Gastrocnemius medialis (tissue), 4 donors: ENCODE measurements around the gene NUP50. TPM values are rescaled to one million over a fixed set of nuclear protein-coding genes. Genes with fewer than 3 reads are reported as not detected.

Experiments
- ATAC-seq, 2 donors: fragments of 150-250 bp; one replicate each; pipeline ENCODE4 v1.9.1; 2016
- DNase-seq, 2 donors: peaks; one replicate each; pipeline ENCODE4 v3.0.0-alpha.2; 2019
- H3K27ac ChIP-seq, 4 donors: fragments of 200-600 bp; sonication (generic); 1 replicate in 1 of 4; 2 replicates in 3 of 4; pipeline ENCODE4 v1.5.1; 2016 to 2018; ENCODE audit warnings: mild to moderate bottlenecking in 2 of 4, moderate library complexity in 1 of 4
- H3K27me3 ChIP-seq, 3 donors: fragments of 200-600 bp; sonication (generic) in 2 of 3; 1 replicate in 1 of 3; 2 replicates in 2 of 3; pipeline versions ENCODE4 v1.5.1 to v1.6.0; 2016 to 2019; ENCODE audit warnings: mild to moderate bottlenecking in 1 of 3, moderate library complexity in 1 of 3
- H3K36me3 ChIP-seq, 2 donors: fragments of 200-600 bp; sonication (generic) in 1 of 2; one replicate each; pipeline ENCODE4 v1.5.1; 2017 to 2018
- H3K4me1 ChIP-seq, 2 donors: fragments of 200-600 bp; sonication (generic) in 1 of 2; one replicate each; pipeline ENCODE4 v1.5.1; 2016 to 2017; ENCODE audit warnings: mild to moderate bottlenecking in 2 of 2
- H3K4me3 ChIP-seq, 4 donors: fragments of 200-600 bp; sonication (generic) in 3 of 4; 1 replicate in 1 of 4; 2 replicates in 3 of 4; pipeline ENCODE4 v1.5.1; 2016 to 2019; ENCODE audit warnings: mild to moderate bottlenecking in 2 of 4
- H3K9me3 ChIP-seq, 3 donors: fragments of 200-600 bp; sonication (generic) in 2 of 3; 1 replicate in 1 of 3; 2 replicates in 2 of 3; pipeline ENCODE4 v1.5.1; 2016 to 2019
- CTCF ChIP-seq, 5 experiments: fragments of 450-650 bp in 3 of 5; fragments of 200-600 bp in 2 of 5; sonication (generic) in 2 of 5; IDR thresholded peaks in 4 of 5; conservative IDR thresholded peaks in 1 of 5; 1 replicate in 4 of 5; 2 replicates in 1 of 5; pipeline ENCODE4 v1.5.1; 2016 to 2019; ENCODE audit warnings: antibody characterized with exemption in 5 of 5, mild to moderate bottlenecking in 3 of 5, moderate library complexity in 3 of 5
- POLR2A ChIP-seq, 2 donors: fragments of 450-650 bp; IDR thresholded peaks; one replicate each; pipeline ENCODE4 v1.6.1; 2017; ENCODE audit warnings: antibody characterized with exemption in 2 of 2, mild to moderate bottlenecking in 2 of 2, moderate library complexity in 2 of 2
- in situ Hi-C, 4 donors: fragments of 200-750 bp; cut with MboI; loops; one replicate each; pipeline versions ENCODE4 v1.15.0 to v1.8.0; 2017; ENCODE audit warnings: low sequenced_read_pairs in 4 of 4
- intact Hi-C: fragments of 100-400 bp; cut with DNase I; formaldehyde crosslinking; loops from one replicate; pipeline ENCODE4 v1.15.1; 2023; ENCODE audit warnings: low total_unique reads
- total RNA-seq, 4 donors: library from RNA; depleted of rRNA; stranded (reverse); fragments of >200 nt; gene quantifications; one replicate each; pipeline versions ENCODE4 v1.1.0 to v1.2.3, GENCODE V29; 2016

NUP50 gene
- total RNA-seq, 4 donors from 2014 or later, result 18.0 to 30.6 (median 26.3) TPM

- DNase-seq (no peak), ATAC-seq (no peak)
- intact Hi-C loops, result no loop called here
- no peaks in the 10 kb centered on the region for H3K4me1 ChIP-seq
- H3K27ac ChIP-seq, result no peak overlapping the region
- in situ Hi-C loops, result no loop called here
- H3K36me3 ChIP-seq, result no peaks in the 10 kb centered on the region
- no peaks in the 10 kb centered on the region for H3K27me3 ChIP-seq
- H3K4me3 ChIP-seq, result no peak overlapping the region
- no peaks in the 10 kb centered on the region for H3K9me3 ChIP-seq
- TF ChIP-seq CTCF (IDR thresholded peaks at IDR 0.05 in 4 of 5, conservative IDR thresholded peaks at IDR 0.05 in 1 of 5) (no peak), POLR2A (IDR thresholded peaks at IDR 0.05) (no peak)
Observed at GRCh38 chr22:45144916-45145315, 18.8 kb upstream of the NUP50 start.

DNA sequence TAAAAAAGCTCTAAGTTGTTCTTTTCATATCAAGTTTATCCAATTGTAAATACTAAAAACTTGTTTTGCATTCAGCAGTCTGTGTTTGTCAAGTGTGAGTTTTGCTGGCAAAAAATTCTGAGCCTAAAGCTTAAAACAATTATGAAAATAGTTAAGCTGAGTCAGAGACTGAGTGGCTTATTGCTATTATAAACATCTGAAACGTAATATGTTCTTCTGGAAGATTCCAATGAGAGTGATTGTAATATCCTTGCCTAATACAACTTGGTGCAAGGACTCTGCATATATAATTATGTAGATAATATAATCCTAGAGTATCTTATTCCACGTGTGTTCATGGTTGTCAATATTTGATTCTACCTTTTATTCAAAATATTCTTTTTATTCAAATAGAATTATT is 14.1 kb upstream of the NUP50 start:
- TF ChIP-seq CTCF (IDR thresholded peaks at IDR 0.05 in 4 of 5, conservative IDR thresholded peaks at IDR 0.05 in 1 of 5) (no peak), POLR2A (IDR thresholded peaks at IDR 0.05) (no peak)
- H3K27ac ChIP-seq, result no peak overlapping the region
- H3K4me3 ChIP-seq, result no peak overlapping the region
- in situ Hi-C loops, result no loop called here
- no peaks in the 10 kb centered on the region for H3K27me3 ChIP-seq
- DNase-seq (no peak), ATAC-seq (no peak)
- intact Hi-C loops, result no loop called here
- no peaks in the 10 kb centered on the region for H3K9me3 ChIP-seq
- no peaks in the 10 kb centered on the region for H3K4me1 ChIP-seq
- no peaks in the 10 kb centered on the region for H3K36me3 ChIP-seq

DNA sequence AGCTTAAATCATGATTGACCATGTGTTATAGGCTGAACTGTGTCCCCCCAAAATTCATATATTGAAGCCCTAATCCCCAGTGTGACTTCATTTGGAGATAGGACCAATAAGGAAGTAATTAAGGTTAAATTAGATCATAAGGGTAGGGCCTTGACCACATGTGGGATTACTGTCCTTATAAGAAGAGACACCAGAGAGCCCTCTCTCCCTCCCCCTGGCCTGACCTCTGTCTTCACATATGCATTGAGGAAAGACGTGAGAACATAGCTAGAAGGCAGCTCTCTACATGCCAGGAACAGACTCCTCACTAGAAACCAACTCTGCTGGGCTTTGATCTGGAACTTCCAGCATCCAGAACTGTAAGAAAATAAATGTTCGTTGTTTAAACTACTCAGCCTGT is 13.6 kb upstream of the NUP50 start:
- TF ChIP-seq CTCF (IDR thresholded peaks at IDR 0.05 in 4 of 5, conservative IDR thresholded peaks at IDR 0.05 in 1 of 5), result no peak
- TF ChIP-seq POLR2A (IDR thresholded peaks at IDR 0.05), result no peak
- in situ Hi-C loops (no loop called here), intact Hi-C loops (no loop called here)
- Histone ChIP-seq H3K36me3 (no peaks in the 10 kb centered on the region), H3K4me1 (no peaks in the 10 kb centered on the region), H3K4me3 (no peak overlapping the region), H3K27me3 (no peaks in the 10 kb centered on the region), H3K27ac (no peak overlapping the region), H3K9me3 (no peaks in the 10 kb centered on the region)
- DNase-seq, result no peak
- no peak for ATAC-seq

- intact Hi-C loops, result no loop called here
- TF ChIP-seq POLR2A (IDR thresholded peaks at IDR 0.05) (no peak), CTCF (IDR thresholded peaks at IDR 0.05 in 4 of 5, conservative IDR thresholded peaks at IDR 0.05 in 1 of 5) (no peak)
- no peak overlapping the region for H3K27ac ChIP-seq
- no peak for DNase-seq
- no peak overlapping the region for H3K4me3 ChIP-seq
- ATAC-seq, result no peak
- H3K4me1 ChIP-seq, result no peaks in the 10 kb centered on the region
- H3K9me3 ChIP-seq, result no peaks in the 10 kb centered on the region
- in situ Hi-C loops, result no loop called here
- H3K27me3 ChIP-seq, result no peaks in the 10 kb centered on the region
- H3K36me3 ChIP-seq, result no peaks in the 10 kb centered on the region
Observed at GRCh38 chr22:45151503-45151902, 12.2 kb upstream of the NUP50 start.

DNA sequence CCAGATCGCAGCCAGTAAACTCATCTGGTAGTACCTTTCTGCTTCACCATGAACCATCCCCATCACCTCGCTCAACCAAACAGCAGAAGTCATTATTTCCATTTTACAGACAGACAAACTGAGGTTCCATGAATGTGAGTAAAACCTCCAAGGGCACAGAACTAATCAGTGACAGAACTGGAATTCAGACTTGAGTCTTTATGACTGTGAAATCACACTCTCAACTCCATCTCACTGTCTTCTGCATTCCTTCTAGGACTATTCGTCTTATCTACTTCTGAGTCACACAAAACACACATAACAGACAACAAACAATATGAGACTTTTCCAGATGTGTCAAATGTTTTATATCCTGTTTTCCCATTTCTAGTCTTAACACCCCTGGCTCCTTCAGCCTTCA is 9.3 kb upstream of the NUP50 start:
- peaks cover 0 to 3% of the 10 kb centered on the region in 2 donors for H3K4me1 ChIP-seq
- peaks cover 0 to 5% of the 10 kb centered on the region in 2 donors for H3K36me3 ChIP-seq
- H3K9me3 ChIP-seq, result no peaks in the 10 kb centered on the region
- intact Hi-C loops (no loop called here), in situ Hi-C loops (no loop called here)
- ATAC-seq, result no peak
- no peaks in the 10 kb centered on the region for H3K27me3 ChIP-seq
- H3K27ac ChIP-seq, result no peak overlapping the region
- TF ChIP-seq POLR2A (IDR thresholded peaks at IDR 0.05), result no peak
- no peak for TF ChIP-seq CTCF (IDR thresholded peaks at IDR 0.05 in 4 of 5, conservative IDR thresholded peaks at IDR 0.05 in 1 of 5)
- DNase-seq, result no peak
- no peak overlapping the region for H3K4me3 ChIP-seq
